GM12878 (cell line): ENCODE data around the gene LTBP3.

ENCODE experiments used
- HCFC1 ChIP-seq: fragments of 150-350 bp; IDR thresholded peaks from 2 replicates; pipeline ENCODE4 v1.6.1; 2014; ENCODE audit warnings: low read length
- NFYA ChIP-seq: IDR thresholded peaks from 2 replicates; pipeline ENCODE4 v1.6.1; 2011; ENCODE audit warnings: low read depth, mild to moderate bottlenecking, low read length, improper control_type of control experiment, borderline replicate concordance
- NRF1 ChIP-seq: conservative IDR thresholded peaks from 2 replicates; pipeline ENCODE4 v1.6.1; 2011; ENCODE audit warnings: mild to moderate bottlenecking, low read depth, low read length, improper control_type of control experiment
- POLR2A ChIP-seq: IDR thresholded peaks from 2 replicates; pipeline ENCODE4 v1.6.1; 2011; ENCODE audit warnings: low read depth, mild to moderate bottlenecking, low read length
- POLR2AphosphoS2 ChIP-seq: IDR thresholded peaks from 2 replicates; pipeline ENCODE4 v1.6.1; 2011; ENCODE audit warnings: low read depth, mild to moderate bottlenecking, low read length, improper control_type of control experiment, moderate library complexity
- RAD21 ChIP-seq: IDR thresholded peaks from 2 replicates; pipeline ENCODE4 v1.6.1; 2011; ENCODE audit warnings: mild to moderate bottlenecking, low read depth, low read length, moderate library complexity; ENCODE audit not compliant: insufficient read depth
- SRF ChIP-seq, 2 experiments: IDR thresholded peaks; 2 replicates each; pipeline ENCODE4 v1.6.1; 2011; ENCODE audit warnings: low read depth in 2 of 2, low read length in 2 of 2, mild to moderate bottlenecking in 1 of 2, moderate library complexity in 1 of 2
- TAF1 ChIP-seq: IDR thresholded peaks from 2 replicates; pipeline ENCODE4 v1.6.1; 2011; ENCODE audit warnings: mild to moderate bottlenecking, low read depth, low read length, borderline replicate concordance
- TF ChIP-seq, protein P1 (sequence below), 3 experiments: IDR thresholded peaks in 2 of 3; conservative IDR thresholded peaks in 1 of 3; 2 replicates each; pipeline ENCODE4 v1.5.1; 2011; ENCODE audit warnings: low read depth in 3 of 3, low read length in 3 of 3, mild to moderate bottlenecking in 3 of 3, control low read depth in 2 of 3, moderate library complexity in 2 of 3, inconsistent platforms in 1 of 3, mixed read lengths in 1 of 3; ENCODE audit not compliant: control insufficient read depth in 2 of 3, insufficient read depth in 1 of 3; ENCODE audit errors: extremely low read depth in 1 of 3
- TF ChIP-seq, protein P2 (sequence below): IDR thresholded peaks from 2 replicates; pipeline ENCODE4 v1.6.1; 2011; ENCODE audit warnings: borderline replicate concordance, low read depth, mild to moderate bottlenecking, moderate library complexity, low read length; ENCODE audit not compliant: insufficient read depth, poor library complexity, severe bottlenecking

DNA sequence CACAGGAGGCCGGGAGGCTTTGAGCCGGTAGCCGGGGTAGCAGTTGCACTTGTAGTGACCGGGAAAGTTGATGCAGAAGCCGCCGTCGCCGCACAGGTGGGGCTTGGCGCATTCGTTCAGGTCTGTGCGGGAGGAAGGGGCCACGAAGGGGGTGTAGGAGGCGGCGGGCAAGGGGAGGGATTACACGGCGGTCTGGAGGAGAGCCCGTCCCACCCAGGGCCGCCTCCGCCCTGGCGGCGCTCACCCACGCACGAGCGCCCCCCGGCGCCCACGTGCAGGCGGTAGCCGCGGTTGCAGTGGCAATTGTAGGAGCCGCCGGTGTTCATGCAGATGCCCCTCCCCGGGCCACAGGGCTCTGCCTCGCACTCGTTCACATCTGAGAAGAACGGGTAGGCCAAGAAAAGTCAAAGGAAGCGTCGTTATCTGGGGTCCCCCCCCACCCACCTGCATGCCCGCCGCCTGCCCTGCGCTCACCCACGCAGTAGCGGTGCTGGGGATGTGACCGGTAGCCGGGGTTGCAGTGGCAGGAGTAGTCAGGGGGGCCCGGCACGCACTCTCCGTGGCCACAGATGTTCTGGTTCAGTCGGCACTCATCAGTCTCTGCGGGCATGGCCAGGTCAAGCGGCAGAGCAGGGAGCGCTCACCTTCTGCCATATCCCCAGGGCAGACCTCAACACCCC is 10.6 kb downstream of the LTBP3 start:
- no peak for TF ChIP-seq POLR2AphosphoS2
- TF ChIP-seq, protein P1, sequence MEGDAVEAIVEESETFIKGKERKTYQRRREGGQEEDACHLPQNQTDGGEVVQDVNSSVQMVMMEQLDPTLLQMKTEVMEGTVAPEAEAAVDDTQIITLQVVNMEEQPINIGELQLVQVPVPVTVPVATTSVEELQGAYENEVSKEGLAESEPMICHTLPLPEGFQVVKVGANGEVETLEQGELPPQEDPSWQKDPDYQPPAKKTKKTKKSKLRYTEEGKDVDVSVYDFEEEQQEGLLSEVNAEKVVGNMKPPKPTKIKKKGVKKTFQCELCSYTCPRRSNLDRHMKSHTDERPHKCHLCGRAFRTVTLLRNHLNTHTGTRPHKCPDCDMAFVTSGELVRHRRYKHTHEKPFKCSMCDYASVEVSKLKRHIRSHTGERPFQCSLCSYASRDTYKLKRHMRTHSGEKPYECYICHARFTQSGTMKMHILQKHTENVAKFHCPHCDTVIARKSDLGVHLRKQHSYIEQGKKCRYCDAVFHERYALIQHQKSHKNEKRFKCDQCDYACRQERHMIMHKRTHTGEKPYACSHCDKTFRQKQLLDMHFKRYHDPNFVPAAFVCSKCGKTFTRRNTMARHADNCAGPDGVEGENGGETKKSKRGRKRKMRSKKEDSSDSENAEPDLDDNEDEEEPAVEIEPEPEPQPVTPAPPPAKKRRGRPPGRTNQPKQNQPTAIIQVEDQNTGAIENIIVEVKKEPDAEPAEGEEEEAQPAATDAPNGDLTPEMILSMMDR (IDR thresholded peaks at IDR 0.05 in 2 of 3, conservative IDR thresholded peaks at IDR 0.05 in 1 of 3; ENCODE audit: control insufficient read depth in 2 of 3, extremely low read depth in 1 of 3, insufficient read depth in 1 of 3, low read depth in 3 of 3, low read length in 3 of 3) = 0 out of 6 replicates have a peak, but pooled peaks of 1 of the 3 experiments have one; percentile 12
- no peak for TF ChIP-seq NRF1
- no peak for TF ChIP-seq SRF (IDR thresholded peaks at IDR 0.05; ENCODE audit: low read depth in 2 of 2, low read length in 2 of 2)
- no peak for TF ChIP-seq RAD21
- no peak for TF ChIP-seq HCFC1
- no peak for TF ChIP-seq POLR2A
- no peak for TF ChIP-seq NFYA
- TF ChIP-seq, protein P2, sequence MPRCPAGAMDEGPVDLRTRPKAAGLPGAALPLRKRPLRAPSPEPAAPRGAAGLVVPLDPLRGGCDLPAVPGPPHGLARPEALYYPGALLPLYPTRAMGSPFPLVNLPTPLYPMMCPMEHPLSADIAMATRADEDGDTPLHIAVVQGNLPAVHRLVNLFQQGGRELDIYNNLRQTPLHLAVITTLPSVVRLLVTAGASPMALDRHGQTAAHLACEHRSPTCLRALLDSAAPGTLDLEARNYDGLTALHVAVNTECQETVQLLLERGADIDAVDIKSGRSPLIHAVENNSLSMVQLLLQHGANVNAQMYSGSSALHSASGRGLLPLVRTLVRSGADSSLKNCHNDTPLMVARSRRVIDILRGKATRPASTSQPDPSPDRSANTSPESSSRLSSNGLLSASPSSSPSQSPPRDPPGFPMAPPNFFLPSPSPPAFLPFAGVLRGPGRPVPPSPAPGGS = no peak
- TF ChIP-seq TAF1 = no peak
